Suprapubic skin (tissue), 4 donors: ENCODE data around the gene NEUROG3. TPM values are rescaled to one million over a fixed set of nuclear protein-coding genes. Genes with fewer than 3 reads are reported as not detected.

Experiments used
- DNase-seq, 2 donors: peaks; one replicate each; pipeline ENCODE4 v3.0.0-alpha.2; 2019; ENCODE audit warnings: low spot score in 2 of 2
- H3K27ac ChIP-seq: fragments of 200-600 bp; sonication (generic); one replicate; pipeline ENCODE4 v1.5.1; 2019
- H3K27me3 ChIP-seq: fragments of 200-600 bp; sonication (generic); one replicate; pipeline ENCODE4 v1.5.1; 2019
- H3K36me3 ChIP-seq: fragments of 200-600 bp; sonication (generic); one replicate; pipeline ENCODE4 v1.5.1; 2019
- H3K4me1 ChIP-seq: fragments of 200-600 bp; sonication (generic); one replicate; pipeline ENCODE4 v1.5.1; 2019
- H3K4me3 ChIP-seq: fragments of 200-600 bp; sonication (generic); one replicate; pipeline ENCODE4 v1.5.1; 2019; ENCODE audit warnings: mild to moderate bottlenecking
- H3K9me3 ChIP-seq: fragments of 200-600 bp; sonication (generic); one replicate; pipeline ENCODE4 v1.5.1; 2019
- CTCF ChIP-seq, 2 donors: fragments of 200-600 bp in 1 of 2; fragments of 450-650 bp in 1 of 2; sonication (generic) in 1 of 2; IDR thresholded peaks; one replicate each; pipeline ENCODE4 v1.5.1; 2016 to 2019; ENCODE audit warnings: antibody characterized with exemption in 2 of 2, mild to moderate bottlenecking in 1 of 2, moderate library complexity in 1 of 2
- EP300 ChIP-seq: sonication (generic); formaldehyde crosslinking; IDR thresholded peaks from one replicate; pipeline ENCODE4 v1.6.1; 2017; ENCODE audit warnings: antibody characterized with exemption
- POLR2A ChIP-seq, 2 donors: fragments of 450-650 bp; IDR thresholded peaks; one replicate each; pipeline ENCODE4 v1.6.1; 2017; ENCODE audit warnings: antibody characterized with exemption in 2 of 2, mild to moderate bottlenecking in 2 of 2, moderate library complexity in 2 of 2
- POLR2AphosphoS5 ChIP-seq, 3 donors: sonication (generic); formaldehyde crosslinking; IDR thresholded peaks; one replicate each; pipeline ENCODE4 v1.6.1; 2017; ENCODE audit warnings: antibody characterized with exemption in 3 of 3
- WGBS: methylation state at CpG from one replicate; pipeline ENCODE4 v1.1.5; 2018; 5-methylcytosine and 5-hydroxymethylcytosine counted together
- total RNA-seq, 4 donors: library from RNA; depleted of rRNA; stranded (reverse); fragments of >200 nt; gene quantifications; one replicate each; pipeline ENCODE4 v1.1.0, GENCODE V29; 2016

NEUROG3 gene
- total RNA-seq, 4 donors from 2014 or later: not detected

- WGBS: 43% methylated on average over 1 of the region's 6 CpGs
- no peak for TF ChIP-seq POLR2A (IDR thresholded peaks at IDR 0.05)
- no peak for TF ChIP-seq CTCF (IDR thresholded peaks at IDR 0.05)
- TF ChIP-seq POLR2AphosphoS5 (IDR thresholded peaks at IDR 0.05): no peak
- TF ChIP-seq EP300: no peak
- peaks cover 30% of the 10 kb centered on the region for H3K27me3 ChIP-seq
Observed at GRCh38 chr10:69554611-69555010, 18.6 kb downstream of the NEUROG3 start.

GRCh38 chr10:69553328-69553727 lies 19.9 kb downstream of the NEUROG3 start:
- no peak for DNase-seq
- Histone ChIP-seq H3K4me3 (no peak overlapping the region), H3K27me3 (peaks cover 25% of the 10 kb centered on the region), H3K9me3 (peaks cover 23% of the 10 kb centered on the region), H3K27ac (no peak overlapping the region), H3K36me3 (no peaks in the 10 kb centered on the region), H3K4me1 (no peaks in the 10 kb centered on the region)
- WGBS: 90% methylated on average over 4 of the region's 4 CpGs
- TF ChIP-seq POLR2AphosphoS5 (IDR thresholded peaks at IDR 0.05) (no peak), POLR2A (IDR thresholded peaks at IDR 0.05) (no peak), EP300 (no peak), CTCF (IDR thresholded peaks at IDR 0.05) (no peak)

More at GRCh38 chr10:69554611-69555010, 18.6 kb downstream of the NEUROG3 start:
- H3K27ac ChIP-seq: no peak overlapping the region
- H3K9me3 ChIP-seq: peaks cover 16% of the 10 kb centered on the region
- no peak overlapping the region for H3K4me3 ChIP-seq
- H3K36me3 ChIP-seq: no peaks in the 10 kb centered on the region
- DNase-seq: no peak
- H3K4me1 ChIP-seq: no peaks in the 10 kb centered on the region

- TF ChIP-seq POLR2AphosphoS5 (IDR thresholded peaks at IDR 0.05) (no peak), POLR2A (IDR thresholded peaks at IDR 0.05) (no peak), CTCF (IDR thresholded peaks at IDR 0.05) (no peak), EP300 (no peak)
- DNase-seq: no peak
- Histone ChIP-seq H3K36me3 (no peaks in the 10 kb centered on the region), H3K9me3 (peaks cover 23% of the 10 kb centered on the region), H3K4me3 (no peak overlapping the region), H3K4me1 (no peaks in the 10 kb centered on the region), H3K27ac (no peak overlapping the region), H3K27me3 (peaks cover 24% of the 10 kb centered on the region)
- WGBS: 50% methylated on average over 1 of the region's 1 CpG
Observed at GRCh38 chr10:69552268-69552667, 21.0 kb downstream of the NEUROG3 start.

GRCh38 chr10:69549959-69550358 lies 23.3 kb downstream of the NEUROG3 start:
- H3K9me3 ChIP-seq: peaks cover 23% of the 10 kb centered on the region
- no peak for DNase-seq
- no peaks in the 10 kb centered on the region for H3K36me3 ChIP-seq
- no peak overlapping the region for H3K27ac ChIP-seq
- no peak for TF ChIP-seq EP300
- no peak for TF ChIP-seq CTCF (IDR thresholded peaks at IDR 0.05)
- TF ChIP-seq POLR2A (IDR thresholded peaks at IDR 0.05): no peak
- TF ChIP-seq POLR2AphosphoS5 (IDR thresholded peaks at IDR 0.05): no peak
- peaks cover 21% of the 10 kb centered on the region for H3K27me3 ChIP-seq
- H3K4me3 ChIP-seq: no peak overlapping the region
- H3K4me1 ChIP-seq: no peaks in the 10 kb centered on the region

- no peak for DNase-seq
- H3K4me3 ChIP-seq: no peak overlapping the region
- H3K36me3 ChIP-seq: no peaks in the 10 kb centered on the region
- H3K9me3 ChIP-seq: no peaks in the 10 kb centered on the region
- no peaks in the 10 kb centered on the region for H3K4me1 ChIP-seq
- TF ChIP-seq CTCF (IDR thresholded peaks at IDR 0.05) (no peak), EP300 (no peak), POLR2A (IDR thresholded peaks at IDR 0.05) (no peak), POLR2AphosphoS5 (IDR thresholded peaks at IDR 0.05) (no peak)
- H3K27ac ChIP-seq: no peak overlapping the region
- WGBS: 49% methylated on average over 2 of the region's 2 CpGs
- no peaks in the 10 kb centered on the region for H3K27me3 ChIP-seq
Observed at GRCh38 chr10:69541463-69541862, 31.8 kb downstream of the NEUROG3 start.
